Activated CD4-positive, alpha-beta T cell treated with anti-CD3 and anti-CD28 coated beads, Interleukin-2, amount 10 ng/mL, durations not matched to agents 24 days and 14 days (primary cell): Measurements from ENCODE around the gene NEGR1. TPM values are rescaled to one million over a fixed set of nuclear protein-coding genes. Genes with fewer than 3 reads are reported as not detected.

Experiments
- DNase-seq: peaks from one replicate; pipeline ENCODE4 v3.0.0; 2022
- H3K27ac Mint-ChIP-seq: one replicate; pipeline ENCODE4 v1.8.0; 2022; ENCODE audit warnings: mild to moderate bottlenecking, mixed read lengths
- H3K27me3 Mint-ChIP-seq: one replicate; pipeline ENCODE4 v1.8.0; 2022; ENCODE audit warnings: mixed read lengths
- H3K36me3 Mint-ChIP-seq: one replicate; pipeline ENCODE4 v1.8.0; 2022; ENCODE audit warnings: low read depth, mild to moderate bottlenecking, mixed read lengths
- H3K4me1 Mint-ChIP-seq: one replicate; pipeline ENCODE4 v1.8.0; 2021; ENCODE audit warnings: mixed read lengths
- H3K4me3 Mint-ChIP-seq: one replicate; pipeline ENCODE4 v1.8.0; 2022; ENCODE audit warnings: mild to moderate bottlenecking, moderate library complexity, mixed read lengths
- H3K9me3 Mint-ChIP-seq: one replicate; pipeline ENCODE4 v1.8.0; 2021; ENCODE audit warnings: mixed read lengths
- intact Hi-C: fragments of 100-400 bp; cut with micrococcal nuclease; formaldehyde crosslinking; loops from one replicate; pipeline ENCODE4 v1.15.1; 2023
- total RNA-seq: library from RNA; stranded (reverse); gene quantifications from 2 replicates; pipeline ENCODE4 v1.2.3, GENCODE V29; 2022

Gene NEGR1
- total RNA-seq, 1 donor from 2014 or later: not detected

GRCh38 chr1:71956613-71957285 is 325.6 kb downstream of the NEGR1 start:
- Mint-ChIP-seq H3K27ac (no peak overlapping the region), H3K27me3 (no peaks in the 10 kb centered on the region), H3K36me3 (no peaks in the 10 kb centered on the region), H3K4me3 (no peak overlapping the region), H3K9me3 (no peaks in the 10 kb centered on the region), H3K4me1 (no peaks in the 10 kb centered on the region)
- no peak for DNase-seq
- intact Hi-C loops: no loop called here

GRCh38 chr1:71950579-71950978 is 331.8 kb downstream of the NEGR1 start:
- no peak for DNase-seq
- Mint-ChIP-seq H3K36me3 (no peaks in the 10 kb centered on the region), H3K27ac (no peak overlapping the region), H3K27me3 (no peaks in the 10 kb centered on the region), H3K4me3 (no peak overlapping the region), H3K4me1 (no peaks in the 10 kb centered on the region), H3K9me3 (no peaks in the 10 kb centered on the region)
- intact Hi-C loops: no loop called here

GRCh38 chr1:71949681-71950080 is 332.7 kb downstream of the NEGR1 start:
- Mint-ChIP-seq H3K36me3 (no peaks in the 10 kb centered on the region), H3K27ac (no peak overlapping the region), H3K9me3 (no peaks in the 10 kb centered on the region), H3K27me3 (no peaks in the 10 kb centered on the region), H3K4me3 (no peak overlapping the region), H3K4me1 (no peaks in the 10 kb centered on the region)
- no peak for DNase-seq
- intact Hi-C loops: no loop called here

- H3K9me3 Mint-ChIP-seq: no peaks in the 10 kb centered on the region
- no peak for DNase-seq
- no peak overlapping the region for H3K27ac Mint-ChIP-seq
- H3K4me3 Mint-ChIP-seq: no peak overlapping the region
- intact Hi-C loops: no loop called here
- H3K36me3 Mint-ChIP-seq: no peaks in the 10 kb centered on the region
- no peaks in the 10 kb centered on the region for H3K27me3 Mint-ChIP-seq
- no peaks in the 10 kb centered on the region for H3K4me1 Mint-ChIP-seq
Measured at GRCh38 chr1:71948561-71948960, 333.8 kb downstream of the NEGR1 start.

- Mint-ChIP-seq H3K36me3 (no peaks in the 10 kb centered on the region), H3K4me1 (no peaks in the 10 kb centered on the region), H3K4me3 (no peak overlapping the region), H3K9me3 (no peaks in the 10 kb centered on the region), H3K27ac (no peak overlapping the region), H3K27me3 (no peaks in the 10 kb centered on the region)
- intact Hi-C loops: no loop called here
- no peak for DNase-seq
Measured at GRCh38 chr1:71944006-71944405, 338.3 kb downstream of the NEGR1 start.

GRCh38 chr1:71940261-71940660 is 342.1 kb downstream of the NEGR1 start:
- Mint-ChIP-seq H3K27ac (no peak overlapping the region), H3K36me3 (no peaks in the 10 kb centered on the region), H3K27me3 (no peaks in the 10 kb centered on the region), H3K4me1 (no peaks in the 10 kb centered on the region), H3K9me3 (no peaks in the 10 kb centered on the region), H3K4me3 (no peak overlapping the region)
- intact Hi-C loops: no loop called here
- no peak for DNase-seq

- Mint-ChIP-seq H3K9me3 (no peaks in the 10 kb centered on the region), H3K36me3 (no peaks in the 10 kb centered on the region), H3K27ac (no peak overlapping the region), H3K4me1 (no peaks in the 10 kb centered on the region), H3K4me3 (no peak overlapping the region), H3K27me3 (no peaks in the 10 kb centered on the region)
- DNase-seq: no peak
- intact Hi-C loops: no loop called here
Measured at GRCh38 chr1:71930511-71930910, 351.8 kb downstream of the NEGR1 start.

GRCh38 chr1:71921935-71922559 is 360.3 kb downstream of the NEGR1 start:
- no peaks in the 10 kb centered on the region for H3K9me3 Mint-ChIP-seq
- no peaks in the 10 kb centered on the region for H3K4me1 Mint-ChIP-seq
- no peaks in the 10 kb centered on the region for H3K27me3 Mint-ChIP-seq

GRCh38 chr1:71921204-71921603 is 361.1 kb downstream of the NEGR1 start:
- Mint-ChIP-seq H3K27ac (no peak overlapping the region), H3K9me3 (no peaks in the 10 kb centered on the region), H3K27me3 (no peaks in the 10 kb centered on the region), H3K36me3 (no peaks in the 10 kb centered on the region), H3K4me3 (no peak overlapping the region), H3K4me1 (no peaks in the 10 kb centered on the region)
- DNase-seq: no peak
- intact Hi-C loops: no loop called here

More at GRCh38 chr1:71921935-71922559, 360.3 kb downstream of the NEGR1 start:
- intact Hi-C loops: no loop called here
- no peak overlapping the region for H3K27ac Mint-ChIP-seq
- H3K4me3 Mint-ChIP-seq: no peak overlapping the region
- H3K36me3 Mint-ChIP-seq: no peaks in the 10 kb centered on the region
- no peak for DNase-seq

- no peaks in the 10 kb centered on the region for H3K4me1 Mint-ChIP-seq
- DNase-seq: no peak
- H3K9me3 Mint-ChIP-seq: no peaks in the 10 kb centered on the region
- H3K4me3 Mint-ChIP-seq: no peak overlapping the region
- H3K27ac Mint-ChIP-seq: no peak overlapping the region
- no peaks in the 10 kb centered on the region for H3K27me3 Mint-ChIP-seq
- intact Hi-C loops: no loop called here
- no peaks in the 10 kb centered on the region for H3K36me3 Mint-ChIP-seq
Measured at GRCh38 chr1:71920556-71920955, 361.8 kb downstream of the NEGR1 start.

- Mint-ChIP-seq H3K36me3 (no peaks in the 10 kb centered on the region), H3K27me3 (no peaks in the 10 kb centered on the region), H3K4me1 (no peaks in the 10 kb centered on the region), H3K9me3 (no peaks in the 10 kb centered on the region), H3K27ac (no peak overlapping the region), H3K4me3 (no peak overlapping the region)
- DNase-seq: no peak
- intact Hi-C loops: no loop called here
Measured at GRCh38 chr1:71919811-71920509, 362.4 kb downstream of the NEGR1 start.

GRCh38 chr1:71918630-71919029 is 363.7 kb downstream of the NEGR1 start:
- Mint-ChIP-seq H3K27me3 (no peaks in the 10 kb centered on the region), H3K36me3 (no peaks in the 10 kb centered on the region), H3K27ac (no peak overlapping the region), H3K9me3 (no peaks in the 10 kb centered on the region), H3K4me3 (no peak overlapping the region), H3K4me1 (no peaks in the 10 kb centered on the region)
- intact Hi-C loops: no loop called here
- DNase-seq: no peak

GRCh38 chr1:71916894-71917293 is 365.4 kb downstream of the NEGR1 start:
- no peak for DNase-seq
- Mint-ChIP-seq H3K4me1 (no peaks in the 10 kb centered on the region), H3K27me3 (no peaks in the 10 kb centered on the region), H3K9me3 (no peaks in the 10 kb centered on the region), H3K27ac (no peak overlapping the region), H3K36me3 (no peaks in the 10 kb centered on the region), H3K4me3 (no peak overlapping the region)
- intact Hi-C loops: no loop called here

- Mint-ChIP-seq H3K4me3 (no peak overlapping the region), H3K4me1 (no peaks in the 10 kb centered on the region), H3K27ac (no peak overlapping the region), H3K36me3 (no peaks in the 10 kb centered on the region), H3K27me3 (no peaks in the 10 kb centered on the region), H3K9me3 (no peaks in the 10 kb centered on the region)
- no peak for DNase-seq
- intact Hi-C loops: no loop called here
Measured at GRCh38 chr1:71914626-71915025, 367.7 kb downstream of the NEGR1 start.
